KOPT-K1 (cell line): Measurements from ENCODE around the gene PHOSPHO1.
"Not testable (repeated sequence)": the region's sequence is repeated elsewhere in the genome, so short reads cannot be mapped to it uniquely, and the experiment has no call there.

ENCODE experiments used
- H3K27ac ChIP-seq: fragments of 200-600 bp; sonication (generic); 2 replicates; pipeline ENCODE4 v1.5.1; 2016; ENCODE audit warnings: antibody characterized with exemption, mild to moderate bottlenecking, low read depth, low read length; ENCODE audit not compliant: poor library complexity, severe bottlenecking
- H3K36me3 ChIP-seq: fragments of 200-600 bp; sonication (generic); 2 replicates; pipeline ENCODE4 v1.5.1; 2017; ENCODE audit warnings: antibody characterized with exemption, mild to moderate bottlenecking, low read length, moderate library complexity; ENCODE audit not compliant: insufficient read depth
- H3K9me3 ChIP-seq: fragments of 200-600 bp; sonication (generic); 2 replicates; pipeline ENCODE4 v1.5.1; 2017; ENCODE audit warnings: antibody characterized with exemption, low read length, mild to moderate bottlenecking; ENCODE audit not compliant: insufficient read depth, poor library complexity, severe bottlenecking

PHOSPHO1 gene

GRCh38 chr17:49230636-49231562 is at the start of gene PHOSPHO1:
Gene PHOSPHO1, minus strand, starts transcription at chr17:49230787. Its CDS starts 4,096 bp downstream, at chr17:49226691.
- H3K27ac ChIP-seq: no peak within 1 kb of the TSS
- no peaks in the 10 kb centered on the region for H3K9me3 ChIP-seq
- H3K36me3 ChIP-seq: 0 out of 2 replicates have a peak, but pooled peaks cover 12% of the 10 kb centered on the region

GRCh38 chr17:49280061-49280460 is 49.5 kb upstream of the PHOSPHO1 start:
- no peaks in the 10 kb centered on the region for H3K9me3 ChIP-seq
- no peak overlapping the region for H3K27ac ChIP-seq
- H3K36me3 ChIP-seq: no peaks in the 10 kb centered on the region

GRCh38 chr17:49279263-49280015 is 48.9 kb upstream of the PHOSPHO1 start:
- H3K27ac ChIP-seq, H3K36me3 ChIP-seq: not testable (repeated sequence)

GRCh38 chr17:49278076-49278475 is 47.5 kb upstream of the PHOSPHO1 start:
- Histone ChIP-seq H3K27ac (no peak overlapping the region), H3K9me3 (no peaks in the 10 kb centered on the region), H3K36me3 (no peaks in the 10 kb centered on the region)

More at GRCh38 chr17:49279263-49280015, 48.9 kb upstream of the PHOSPHO1 start:
- H3K9me3 ChIP-seq: not testable (repeated sequence)

- Histone ChIP-seq H3K27ac (no peak overlapping the region), H3K9me3 (no peaks in the 10 kb centered on the region), H3K36me3 (no peaks in the 10 kb centered on the region)
Measured at GRCh38 chr17:49277638-49278037, 47.1 kb upstream of the PHOSPHO1 start.

GRCh38 chr17:49275981-49276380 is 45.4 kb upstream of the PHOSPHO1 start:
- not testable (repeated sequence) for H3K27ac ChIP-seq, H3K9me3 ChIP-seq, H3K36me3 ChIP-seq

- no peaks in the 10 kb centered on the region for H3K36me3 ChIP-seq
- H3K9me3 ChIP-seq: no peaks in the 10 kb centered on the region
- no peak overlapping the region for H3K27ac ChIP-seq
Measured at GRCh38 chr17:49269356-49269755, 38.8 kb upstream of the PHOSPHO1 start.

- H3K27ac ChIP-seq: no peak overlapping the region
- H3K9me3 ChIP-seq: no peaks in the 10 kb centered on the region
- H3K36me3 ChIP-seq: no peaks in the 10 kb centered on the region
Measured at GRCh38 chr17:49267912-49268311, 37.3 kb upstream of the PHOSPHO1 start.

- H3K36me3 ChIP-seq: no peaks in the 10 kb centered on the region
- H3K27ac ChIP-seq: no peak overlapping the region
- no peaks in the 10 kb centered on the region for H3K9me3 ChIP-seq
Measured at GRCh38 chr17:49266233-49266632, 35.6 kb upstream of the PHOSPHO1 start.

GRCh38 chr17:49261540-49261939 is 31.0 kb upstream of the PHOSPHO1 start:
- not testable (repeated sequence) for H3K36me3 ChIP-seq, H3K9me3 ChIP-seq, H3K27ac ChIP-seq

GRCh38 chr17:49260817-49261291 is 30.3 kb upstream of the PHOSPHO1 start:
- H3K9me3 ChIP-seq: no peaks in the 10 kb centered on the region
- no peak overlapping the region for H3K27ac ChIP-seq
- no peaks in the 10 kb centered on the region for H3K36me3 ChIP-seq

GRCh38 chr17:49260011-49260816 is 29.6 kb upstream of the PHOSPHO1 start:
- no peaks in the 10 kb centered on the region for H3K9me3 ChIP-seq
- no peak overlapping the region for H3K27ac ChIP-seq

GRCh38 chr17:49259663-49260010 is 29.1 kb upstream of the PHOSPHO1 start:
- H3K27ac ChIP-seq: no peak overlapping the region
- H3K9me3 ChIP-seq: no peaks in the 10 kb centered on the region
- no peaks in the 10 kb centered on the region for H3K36me3 ChIP-seq

More at GRCh38 chr17:49260011-49260816, 29.6 kb upstream of the PHOSPHO1 start:
- H3K36me3 ChIP-seq: no peaks in the 10 kb centered on the region

- H3K27ac ChIP-seq: no peak overlapping the region
- H3K9me3 ChIP-seq: no peaks in the 10 kb centered on the region
- H3K36me3 ChIP-seq: no peaks in the 10 kb centered on the region
Measured at GRCh38 chr17:49258394-49258793, 27.8 kb upstream of the PHOSPHO1 start.

GRCh38 chr17:49255125-49255524 is 24.5 kb upstream of the PHOSPHO1 start:
- Histone ChIP-seq H3K36me3 (no peaks in the 10 kb centered on the region), H3K27ac (no peak overlapping the region), H3K9me3 (no peaks in the 10 kb centered on the region)
